HT-29 (cell line): Measurements from ENCODE around the gene SEC31B. TPM values are rescaled to one million over a fixed set of nuclear protein-coding genes. Genes with fewer than 3 reads are reported as not detected.

Experiments used
- DNase-seq: peaks from one replicate; pipeline ENCODE4 v3.0.0-alpha.2; 2015; ENCODE audit warnings: low spot score
- total RNA-seq: library from RNA; depleted of rRNA; stranded (reverse); fragments of >200 nt; shearing (Covaris generic); gene quantifications from 2 replicates; pipeline ENCODE4 v1.2.3, GENCODE V29; 2014

SEC31B gene
- total RNA-seq, 1 experiment from 2014 or later, result 1.2 TPM

- DNase-seq, result no peak
Measured at GRCh38 chr10:100528921-100529474, 9.3 kb upstream of the SEC31B start.

GRCh38 chr10:100528123-100528886 is 8.6 kb upstream of the SEC31B start:
- no peak for DNase-seq

DNA sequence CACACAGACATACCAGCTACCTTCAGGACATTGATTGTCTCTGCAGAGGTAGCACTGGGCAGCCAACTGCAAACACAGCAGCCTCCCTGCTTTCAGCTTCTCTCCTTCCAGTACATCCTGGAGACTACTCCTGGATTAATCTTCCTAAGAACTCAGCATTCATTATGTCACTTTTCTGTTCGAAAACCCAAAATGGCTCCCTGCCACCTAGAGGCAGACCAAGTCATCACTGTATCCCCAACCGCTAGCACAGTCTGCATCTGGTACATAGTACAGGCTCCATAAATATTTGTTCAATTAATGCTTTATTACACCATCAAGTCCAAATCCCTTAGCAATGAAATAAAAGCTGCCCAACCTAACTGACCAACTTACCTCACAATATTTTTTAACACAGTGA is 5.0 kb upstream of the SEC31B start:
- DNase-seq, result no peak

DNA sequence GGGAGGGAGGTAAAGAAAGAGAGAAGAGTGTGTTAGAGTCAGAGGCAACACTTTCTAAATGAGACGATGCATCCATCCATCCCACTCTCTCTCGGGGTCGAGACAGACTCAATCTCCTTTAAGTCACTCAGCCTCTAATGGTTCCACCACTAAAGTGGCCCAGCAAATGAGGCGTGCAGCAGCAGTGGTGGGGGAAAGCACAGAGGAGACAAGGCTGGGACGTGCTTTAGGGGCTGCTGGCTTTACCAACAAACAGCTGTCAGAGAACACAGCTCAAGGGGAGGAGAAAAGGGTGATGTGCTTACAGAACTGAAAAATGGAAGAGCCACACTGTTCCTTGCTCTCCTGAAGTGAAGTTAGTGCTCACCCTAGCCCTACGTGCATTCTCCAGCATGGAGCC is 4.5 kb upstream of the SEC31B start:
- DNase-seq, result no peak

DNA sequence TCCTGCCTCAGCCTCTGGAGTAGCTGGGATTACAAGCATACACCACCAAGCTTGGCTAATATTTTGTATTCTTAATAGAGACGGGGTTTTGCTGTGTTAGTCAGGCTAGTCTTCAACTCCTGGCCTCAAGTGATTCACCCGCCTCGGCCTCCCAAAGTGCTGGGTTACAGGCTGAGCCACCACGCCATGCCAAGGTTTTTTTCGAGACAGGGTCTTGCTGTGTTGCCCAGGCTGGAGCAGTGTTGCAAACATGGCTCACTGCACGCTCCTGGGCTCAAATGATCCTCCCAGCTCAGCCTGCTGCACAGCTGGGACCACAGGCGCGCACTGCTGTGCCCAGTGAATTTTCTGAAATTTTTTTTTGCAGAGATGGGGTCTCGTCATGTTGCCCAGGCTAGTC is 3.3 kb upstream of the SEC31B start:
- no peak for DNase-seq

DNA sequence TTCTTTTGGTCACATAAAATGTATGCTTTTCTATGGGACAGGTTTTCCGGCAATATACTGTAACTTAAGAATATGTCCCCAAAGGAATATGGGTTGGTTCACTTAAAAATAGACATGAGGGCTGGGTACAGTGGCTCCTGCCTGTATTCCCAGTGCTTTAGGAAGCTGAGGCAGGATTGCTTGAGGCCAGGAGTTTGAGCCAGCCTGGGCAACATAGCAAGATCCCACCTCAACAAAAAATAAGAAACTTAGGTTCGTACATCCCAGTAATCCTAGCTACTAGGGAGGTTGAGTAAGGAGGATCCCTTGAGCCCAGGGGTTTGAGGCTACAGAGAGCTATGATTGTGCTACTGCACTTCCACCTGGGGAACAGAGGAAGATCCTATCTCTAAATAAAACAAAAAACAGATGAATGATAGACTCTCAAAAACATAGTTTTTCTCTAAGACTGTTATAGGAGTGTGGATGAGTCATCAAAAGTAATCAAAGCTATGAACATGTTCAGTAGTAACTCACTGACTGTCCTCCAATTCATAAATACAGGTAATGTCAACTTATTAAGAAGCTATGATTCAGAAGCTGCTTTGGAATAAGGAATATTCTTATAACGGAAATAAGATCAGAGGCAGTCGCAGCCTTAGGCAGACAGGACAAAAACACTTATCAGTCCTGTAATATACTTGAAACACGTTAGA is 2.6 kb upstream of the SEC31B start:
- no peak for DNase-seq

- DNase-seq, result no peak
Measured at GRCh38 chr10:100520811-100521210, 1.1 kb upstream of the SEC31B start.

- DNase-seq, result peak; percentile 86
Measured at GRCh38 chr10:100518761-100519241, 860 bp downstream of the SEC31B start.

DNA sequence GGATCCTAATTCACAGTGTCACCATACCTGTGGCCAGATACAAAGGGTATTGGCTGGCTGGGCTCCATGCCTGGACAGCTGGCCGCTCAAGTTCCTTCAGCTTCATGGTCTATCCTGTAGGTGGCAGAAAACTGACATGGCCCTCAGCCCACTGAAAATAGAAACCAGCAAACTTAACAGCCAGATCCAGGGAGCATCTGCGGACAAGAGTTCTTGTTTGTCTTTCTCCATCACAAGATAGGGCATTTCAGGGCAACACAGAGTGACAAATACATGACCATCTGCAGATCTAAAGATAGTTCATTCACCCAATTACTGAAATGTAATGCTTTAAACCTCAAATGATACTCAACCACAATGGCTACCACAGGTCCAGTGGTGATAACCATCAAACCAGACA is 2.8 kb downstream of the SEC31B start:
- peak; percentile 31 for DNase-seq

DNA sequence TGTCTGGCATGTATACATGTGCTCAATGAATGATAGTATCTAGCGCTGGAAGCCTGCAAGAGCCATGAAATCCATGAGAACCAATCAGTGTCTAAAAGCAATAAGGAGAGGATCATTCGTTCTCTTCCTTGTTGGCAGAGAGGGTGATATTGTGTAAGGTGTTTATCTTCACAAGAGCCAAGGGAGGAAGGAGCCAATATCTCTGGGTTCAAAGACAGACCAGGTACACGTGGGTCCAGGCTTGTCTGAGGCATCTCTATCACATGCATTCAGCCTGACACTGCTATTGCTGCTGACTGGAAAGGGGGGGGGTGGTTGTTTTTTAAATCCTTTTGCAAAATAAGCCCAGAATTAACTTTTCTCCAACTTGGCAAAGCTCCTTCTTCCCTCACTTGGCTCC is 4.0 kb downstream of the SEC31B start:
- DNase-seq, result no peak

DNA sequence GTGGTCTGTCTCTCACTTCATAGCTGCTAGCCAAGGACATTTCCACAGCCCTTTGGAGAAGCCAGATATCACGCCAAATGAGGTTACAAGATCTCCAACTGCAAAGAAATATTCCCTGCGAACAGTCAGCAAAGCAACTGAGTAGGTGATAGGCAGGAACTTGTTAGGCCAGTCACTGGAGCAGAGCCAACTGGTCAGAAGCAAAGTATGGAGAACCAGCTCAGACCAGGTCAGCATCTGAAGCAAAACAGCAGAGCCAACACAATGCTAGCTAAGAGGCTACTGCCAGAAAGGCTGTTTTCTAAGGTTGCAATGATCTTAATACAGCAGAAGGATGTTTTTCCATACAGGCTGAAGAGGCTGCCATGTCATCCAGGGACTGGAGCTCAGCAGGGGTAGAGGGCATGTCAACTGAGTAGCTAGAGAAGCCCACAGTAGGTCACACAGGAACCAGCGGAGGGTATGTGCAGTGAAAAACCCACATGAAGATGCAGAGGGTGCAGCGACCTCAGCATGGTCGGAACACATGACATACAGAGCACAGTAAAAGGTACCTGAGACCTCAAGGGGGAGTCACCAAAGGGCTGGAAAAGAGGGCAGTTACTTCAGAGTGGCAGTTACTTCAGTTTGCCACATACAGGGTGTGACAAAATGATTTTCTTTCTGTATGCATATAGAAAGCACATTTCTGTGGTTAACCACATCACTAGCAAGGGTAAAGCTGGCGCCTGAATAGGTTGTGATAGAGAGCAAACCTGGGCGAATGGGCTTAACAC is 8.9 kb downstream of the SEC31B start:
- peak; percentile 43 for DNase-seq

- no peak for DNase-seq
Measured at GRCh38 chr10:100509241-100509840, 10.3 kb downstream of the SEC31B start.

GRCh38 chr10:100508691-100509150 is 10.9 kb downstream of the SEC31B start:
- DNase-seq, result peak; percentile 75

- DNase-seq, result no peak
Measured at GRCh38 chr10:100508266-100508665, 11.4 kb downstream of the SEC31B start.

GRCh38 chr10:100507357-100507732 is 12.3 kb downstream of the SEC31B start:
- DNase-seq, result no peak

GRCh38 chr10:100506596-100507356 is 12.9 kb downstream of the SEC31B start:
- no peak for DNase-seq

DNA sequence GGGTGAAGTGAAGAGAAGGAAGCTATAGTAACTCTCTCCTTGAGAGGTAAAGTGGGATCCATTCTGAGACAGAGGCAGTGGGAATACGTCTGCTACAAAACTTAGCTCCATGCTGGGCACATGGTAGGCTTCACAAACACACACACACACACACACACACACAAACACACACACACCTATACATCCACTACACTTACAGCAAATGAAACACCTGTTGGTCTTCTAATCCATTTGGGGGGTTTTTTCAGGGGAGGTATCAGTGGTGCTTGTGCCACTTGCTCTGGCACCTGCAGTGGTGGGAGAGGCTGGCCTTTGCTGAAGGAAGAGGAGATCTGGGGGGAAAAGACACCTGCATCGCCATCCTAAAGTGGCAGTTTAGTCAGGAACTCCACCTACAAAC is 14.5 kb downstream of the SEC31B start:
- no peak for DNase-seq

DNA sequence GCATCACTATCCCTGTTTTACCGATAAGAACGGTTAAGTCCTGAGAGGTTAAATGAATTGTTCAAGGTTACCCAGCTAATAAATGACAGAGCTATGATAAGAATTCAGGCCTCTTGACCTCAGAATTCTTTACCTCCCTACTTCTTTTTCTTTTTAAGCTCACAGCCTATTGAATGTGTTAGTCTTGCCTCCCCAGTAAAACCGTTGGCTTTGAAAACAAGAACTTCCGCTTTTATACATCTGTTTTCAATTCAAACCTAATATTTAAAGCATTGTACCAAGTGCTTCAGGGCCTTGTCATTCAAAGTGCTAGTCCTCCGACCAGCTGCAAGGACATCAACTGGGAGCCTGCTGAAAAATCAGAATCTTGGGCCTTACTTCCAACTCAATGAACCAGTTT is 15.6 kb downstream of the SEC31B start:
- DNase-seq, result no peak

DNA sequence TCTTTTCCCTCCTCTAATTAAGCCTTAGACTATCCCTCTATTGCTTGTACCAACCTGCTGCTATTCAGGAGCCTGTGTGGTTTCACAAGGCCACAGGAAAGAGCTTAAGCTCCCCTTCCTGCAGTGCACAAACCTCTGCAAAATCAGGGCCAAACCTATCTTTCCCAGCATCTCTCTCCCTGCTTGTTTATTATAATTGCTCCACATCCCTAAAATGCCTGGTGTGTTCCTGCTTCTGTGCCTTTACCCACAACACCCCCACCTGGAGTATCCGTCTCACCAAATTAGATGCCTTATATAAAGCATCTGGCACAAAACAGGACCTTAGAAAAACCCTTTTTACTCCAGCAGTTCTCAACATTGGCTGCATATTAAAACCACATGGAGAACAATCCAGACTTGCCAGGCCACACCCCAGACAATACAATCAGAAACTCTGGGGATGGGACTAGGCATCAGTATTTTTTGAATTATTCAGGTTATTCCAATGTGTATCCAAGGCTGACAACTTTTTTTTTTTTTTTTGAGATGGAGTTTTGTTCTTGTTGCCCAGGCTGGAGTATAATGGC is 16.7 kb downstream of the SEC31B start:
- DNase-seq, result no peak

DNA sequence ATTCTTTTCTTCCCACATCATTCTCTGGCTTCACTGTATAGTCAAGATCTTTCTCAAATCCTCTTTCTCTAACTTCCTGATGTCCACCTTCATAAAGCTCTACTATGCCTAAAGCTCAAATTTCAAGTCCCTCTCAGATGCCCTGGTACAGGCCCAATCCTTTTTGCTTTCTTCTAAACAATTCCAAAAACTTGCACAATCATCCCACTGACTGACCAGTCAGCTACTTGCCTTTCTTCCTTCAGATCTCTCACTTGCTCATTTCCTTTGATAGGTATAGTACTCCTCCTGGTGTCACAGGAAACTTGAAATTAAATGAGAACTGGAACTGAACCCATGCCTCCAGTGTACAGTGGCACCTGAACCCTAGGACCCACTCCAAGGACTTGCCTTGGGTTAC is 18.2 kb downstream of the SEC31B start:
- DNase-seq, result no peak
